Hepatocyte (in vitro differentiated cells): Measurements from ENCODE around the gene SYAP1.

Experiments
- CTCF ChIP-seq: fragments of 200-600 bp; sonication (generic); IDR thresholded peaks from 2 replicates; pipeline ENCODE4 v1.5.1; 2016; ENCODE audit warnings: antibody characterized with exemption, mild to moderate bottlenecking; ENCODE audit not compliant: poor library complexity
- EZH2phosphoT487 ChIP-seq: fragments of 200-600 bp; sonication (generic); IDR thresholded peaks from one replicate; pipeline ENCODE4 v1.6.1; 2018; ENCODE audit warnings: antibody characterized with exemption, mild to moderate bottlenecking, low read depth, moderate library complexity; ENCODE audit not compliant: unreplicated experiment, severe bottlenecking

- TF ChIP-seq CTCF (no peak), EZH2phosphoT487 (no peak)
Observed at GRCh38 chrX:16814597-16814996, 95.2 kb downstream of the SYAP1 start.
